ENCODE results near the gene UGT1A10. TPM values are rescaled to one million over a fixed set of nuclear protein-coding genes. Genes with fewer than 3 reads are reported as not detected.

The UGT1A10 gene
- total RNA-seq, 1 experiment from 2014 or later: not detected

- Mint-ChIP-seq H3K4me3 (no peak overlapping the region), H3K4me1 (no peaks in the 10 kb centered on the region), H3K9me3 (no peaks in the 10 kb centered on the region), H3K36me3 (ENCODE audit: insufficient read depth in 1 of 3, low read depth in 3 of 3) (no peaks in the 10 kb centered on the region), H3K27me3 (ENCODE audit: low read depth) (peaks cover 6% of the 10 kb centered on the region), H3K27ac (no peak overlapping the region)
- Histone ChIP-seq H2AK5ac (ENCODE audit: insufficient read length, low read length) (no peak overlapping the region), H2BK5ac (ENCODE audit: insufficient read length, low read length) (no peak overlapping the region), H3K4me2 (ENCODE audit: insufficient read depth, insufficient read length, low read length) (no peak overlapping the region), H4K8ac (replicated peaks; ENCODE audit: insufficient read length, low read depth, low read length) (no peak overlapping the region), H3K14ac (ENCODE audit: insufficient read depth, low read length) (no peak overlapping the region), H2AFZ (ENCODE audit: low read length) (no peak overlapping the region), H4K20me1 (ENCODE audit: control insufficient read depth, insufficient read depth, insufficient read length) (no peaks in the 10 kb centered on the region), H4K5ac (ENCODE audit: insufficient read length, low read depth, low read length) (no peak overlapping the region), H3K18ac (ENCODE audit: insufficient read length, low read depth, low read length) (no peak overlapping the region), H2BK120ac (ENCODE audit: low read depth, low read length, poor library complexity, severe bottlenecking) (no peak overlapping the region), H3K27ac (ENCODE audit: insufficient read length, low read depth, low read length) (no peak overlapping the region), H3K79me2 (ENCODE audit: insufficient read depth, low read length) (no peaks in the 10 kb centered on the region), H3T11ph (ENCODE audit: low read length) (no peak overlapping the region), H3K4ac (ENCODE audit: low read depth, low read length) (no peak overlapping the region), H3K79me1 (ENCODE audit: insufficient read depth, low read depth, low read length, poor library complexity, severe bottlenecking) (no peaks in the 10 kb centered on the region), H3K23ac (ENCODE audit: insufficient read length, low read depth, low read length) (no peak overlapping the region), H2BK15ac (ENCODE audit: low read depth, low read length) (no peak overlapping the region), H3K4me1 (ENCODE audit: insufficient read depth, low read length) (no peaks in the 10 kb centered on the region), H3K27me3 (ENCODE audit: insufficient read depth, low read length) (no peaks in the 10 kb centered on the region), H2BK12ac (ENCODE audit: insufficient read length, low read depth, low read length) (no peak overlapping the region), H3K56ac (ENCODE audit: insufficient read length, low read depth, low read length) (no peak overlapping the region), H3K9ac (ENCODE audit: extremely low read depth, insufficient read length, low read length) (no peak overlapping the region), H3K9me3 (ENCODE audit: control insufficient read depth, low read depth, low read length) (no peaks in the 10 kb centered on the region), H4K91ac (ENCODE audit: insufficient read length, low read depth, low read length) (no peak overlapping the region), H2BK20ac (ENCODE audit: low read depth, low read length, poor library complexity, severe bottlenecking) (no peak overlapping the region), H3K23me2 (ENCODE audit: insufficient read length, low read depth, low read length, poor library complexity, severe bottlenecking) (no peaks in the 10 kb centered on the region)
- DNase-seq: no peak
- no peak for TF ChIP-seq CTCF (conservative IDR thresholded peaks at IDR 0.05)
- no CpG with 5 or more reads among the region's 10 CpGs for WGBS (ENCODE audit: extremely low coverage, insufficient read length, low lambda C conversion rate)
Observed at GRCh38 chr2:233656443-233656842, 20.2 kb downstream of the UGT1A10 start.
